Endodermal cell (in vitro differentiated cells): ENCODE measurements around the gene ABHD14A. TPM values are rescaled to one million over a fixed set of nuclear protein-coding genes. Genes with fewer than 3 reads are reported as not detected.

Experiments used
- DNase-seq: peaks from one replicate; pipeline ENCODE4 v3.0.0-alpha.2; 2017
- H3K27ac ChIP-seq: 2 replicates; pipeline ENCODE4 v1.5.1; 2013; ENCODE audit warnings: mild to moderate bottlenecking, low read depth, low read length, moderate library complexity
- H3K27me3 ChIP-seq: 2 replicates; pipeline ENCODE4 v1.6.1; 2013; ENCODE audit warnings: mild to moderate bottlenecking, low read length, moderate library complexity; ENCODE audit not compliant: insufficient read depth, control insufficient read depth, poor library complexity, severe bottlenecking
- H3K36me3 ChIP-seq: 2 replicates; pipeline ENCODE4 v1.7.0; 2013; ENCODE audit warnings: mild to moderate bottlenecking, low read length, moderate library complexity; ENCODE audit not compliant: control insufficient read depth, insufficient read depth
- H3K4me1 ChIP-seq: one replicate; pipeline ENCODE4 v1.7.0; 2013; ENCODE audit warnings: low read length; ENCODE audit not compliant: control insufficient read depth, insufficient read depth
- H3K4me3 ChIP-seq: 2 replicates; pipeline ENCODE4 v1.5.1; 2013; ENCODE audit warnings: mild to moderate bottlenecking, low read length, moderate library complexity
- H3K9ac ChIP-seq: 2 replicates; pipeline ENCODE4 v1.6.1; 2013; ENCODE audit warnings: mild to moderate bottlenecking, low read length, moderate library complexity; ENCODE audit not compliant: poor library complexity, severe bottlenecking; ENCODE audit errors: extremely low read depth
- H3K9me3 ChIP-seq: 2 replicates; pipeline ENCODE4 v1.6.1; 2013; ENCODE audit warnings: mild to moderate bottlenecking, low read length, moderate library complexity; ENCODE audit not compliant: control insufficient read depth
- H3K27ac Mint-ChIP-seq: 2 replicates; pipeline ENCODE4 v1.8.0; 2020; ENCODE audit warnings: mixed read lengths
- H3K27me3 Mint-ChIP-seq: 2 replicates; pipeline ENCODE4 v1.8.0; 2021; ENCODE audit warnings: mild to moderate bottlenecking, mixed read lengths; ENCODE audit not compliant: insufficient read depth
- H3K36me3 Mint-ChIP-seq: 2 replicates; pipeline ENCODE4 v1.8.0; 2020; ENCODE audit warnings: low read depth, mixed read lengths
- H3K4me1 Mint-ChIP-seq: 2 replicates; pipeline ENCODE4 v1.8.0; 2020; ENCODE audit warnings: mixed read lengths
- H3K4me3 Mint-ChIP-seq: 2 replicates; pipeline ENCODE4 v1.8.0; 2020; ENCODE audit warnings: mild to moderate bottlenecking, moderate library complexity, mixed read lengths
- H3K9me3 Mint-ChIP-seq: 2 replicates; pipeline ENCODE4 v1.8.0; 2020; ENCODE audit warnings: mild to moderate bottlenecking, mixed read lengths
- WGBS, 2 experiments: methylation state at CpG; one replicate each; pipeline versions ENCODE4 v1.1.5 to v1.1.7; 2013; ENCODE audit warnings: missing lambda C conversion rate in 2 of 2, mixed read lengths in 1 of 2; ENCODE audit not compliant: insufficient coverage in 1 of 2, insufficient read length in 1 of 2; 5-methylcytosine and 5-hydroxymethylcytosine counted together
- total RNA-seq, 2 donors: library from RNA; stranded (reverse); fragmentation: NEBNext Ultra II Directional in 1 of 2; extraction: Animal tissue kit (Norgen Biotek cat#: 25700) in 1 of 2; gene quantifications; 2 replicates in 1 of 2; 3 replicates in 1 of 2; pipeline ENCODE4 v1.2.1, GENCODE V29; 2021
- TF ChIP-seq, protein P1 (sequence below): fragments of 200-600 bp; sonication (generic); conservative IDR thresholded peaks from 2 replicates; pipeline ENCODE4 v1.5.0; 2021; ENCODE audit warnings: antibody characterized with exemption, mild to moderate bottlenecking

Gene ABHD14A
- total RNA-seq, 2 donors from 2014 or later: 9.6 to 10.1 TPM

DNA sequence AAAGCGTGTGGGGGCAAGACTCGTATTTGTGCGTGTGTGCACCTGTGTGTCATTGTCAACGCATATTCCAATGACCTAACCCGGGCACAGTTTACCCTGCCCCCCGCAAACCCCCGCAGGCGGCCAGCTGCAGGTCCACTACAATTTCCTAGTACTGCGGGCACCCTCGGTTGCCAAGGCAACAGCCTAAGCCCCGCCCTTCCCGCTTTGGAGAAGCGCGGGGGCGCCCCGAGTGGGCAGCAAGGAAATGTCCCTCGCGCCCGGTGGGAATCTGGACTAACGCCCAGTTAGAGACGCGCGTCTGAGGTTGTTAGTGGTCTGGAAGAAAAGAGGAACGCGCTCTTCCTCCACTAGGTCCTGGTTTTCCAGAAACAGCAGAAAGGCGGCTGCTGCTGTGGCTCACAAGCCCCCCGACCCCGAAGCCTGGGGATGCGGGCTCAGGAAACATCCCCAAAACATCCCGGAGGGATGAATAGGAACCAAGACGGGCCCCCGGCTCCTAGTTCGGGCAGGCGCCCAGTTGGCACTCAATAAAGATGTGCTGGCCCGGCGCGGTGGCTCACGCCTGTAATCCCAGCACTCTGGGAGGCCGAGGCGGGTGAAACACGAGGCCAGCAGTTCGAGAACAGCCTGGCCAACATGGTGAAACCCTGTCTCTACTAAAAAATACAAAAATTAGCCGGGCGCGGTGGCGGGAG is 1.1 kb downstream of the ABHD14A start:
- peak overlapping the region; percentile 80 for H3K4me3 Mint-ChIP-seq
- Histone ChIP-seq H3K9ac (no peak overlapping the region), H3K4me1 (peaks cover 10% of the 10 kb centered on the region), H3K9me3 (no peaks in the 10 kb centered on the region), H3K4me3 (peak overlapping the region; percentile 81), H3K36me3 (no peaks in the 10 kb centered on the region), H3K27me3 (no peaks in the 10 kb centered on the region), H3K27ac (no peak overlapping the region)
- no peaks in the 10 kb centered on the region for H3K9me3 Mint-ChIP-seq
- peaks cover 5% of the 10 kb centered on the region for H3K36me3 Mint-ChIP-seq
- TF ChIP-seq, protein P1, sequence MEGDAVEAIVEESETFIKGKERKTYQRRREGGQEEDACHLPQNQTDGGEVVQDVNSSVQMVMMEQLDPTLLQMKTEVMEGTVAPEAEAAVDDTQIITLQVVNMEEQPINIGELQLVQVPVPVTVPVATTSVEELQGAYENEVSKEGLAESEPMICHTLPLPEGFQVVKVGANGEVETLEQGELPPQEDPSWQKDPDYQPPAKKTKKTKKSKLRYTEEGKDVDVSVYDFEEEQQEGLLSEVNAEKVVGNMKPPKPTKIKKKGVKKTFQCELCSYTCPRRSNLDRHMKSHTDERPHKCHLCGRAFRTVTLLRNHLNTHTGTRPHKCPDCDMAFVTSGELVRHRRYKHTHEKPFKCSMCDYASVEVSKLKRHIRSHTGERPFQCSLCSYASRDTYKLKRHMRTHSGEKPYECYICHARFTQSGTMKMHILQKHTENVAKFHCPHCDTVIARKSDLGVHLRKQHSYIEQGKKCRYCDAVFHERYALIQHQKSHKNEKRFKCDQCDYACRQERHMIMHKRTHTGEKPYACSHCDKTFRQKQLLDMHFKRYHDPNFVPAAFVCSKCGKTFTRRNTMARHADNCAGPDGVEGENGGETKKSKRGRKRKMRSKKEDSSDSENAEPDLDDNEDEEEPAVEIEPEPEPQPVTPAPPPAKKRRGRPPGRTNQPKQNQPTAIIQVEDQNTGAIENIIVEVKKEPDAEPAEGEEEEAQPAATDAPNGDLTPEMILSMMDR: peak; percentile 41
- no peak overlapping the region for H3K27ac Mint-ChIP-seq
- peaks cover 17% of the 10 kb centered on the region for H3K27me3 Mint-ChIP-seq
- DNase-seq: peak; percentile 82
- peaks cover 14% of the 10 kb centered on the region for H3K4me1 Mint-ChIP-seq
- WGBS, 2 experiments: 49 to 57% methylated on average over 44 to 46 of the region's 46 CpGs

DNA sequence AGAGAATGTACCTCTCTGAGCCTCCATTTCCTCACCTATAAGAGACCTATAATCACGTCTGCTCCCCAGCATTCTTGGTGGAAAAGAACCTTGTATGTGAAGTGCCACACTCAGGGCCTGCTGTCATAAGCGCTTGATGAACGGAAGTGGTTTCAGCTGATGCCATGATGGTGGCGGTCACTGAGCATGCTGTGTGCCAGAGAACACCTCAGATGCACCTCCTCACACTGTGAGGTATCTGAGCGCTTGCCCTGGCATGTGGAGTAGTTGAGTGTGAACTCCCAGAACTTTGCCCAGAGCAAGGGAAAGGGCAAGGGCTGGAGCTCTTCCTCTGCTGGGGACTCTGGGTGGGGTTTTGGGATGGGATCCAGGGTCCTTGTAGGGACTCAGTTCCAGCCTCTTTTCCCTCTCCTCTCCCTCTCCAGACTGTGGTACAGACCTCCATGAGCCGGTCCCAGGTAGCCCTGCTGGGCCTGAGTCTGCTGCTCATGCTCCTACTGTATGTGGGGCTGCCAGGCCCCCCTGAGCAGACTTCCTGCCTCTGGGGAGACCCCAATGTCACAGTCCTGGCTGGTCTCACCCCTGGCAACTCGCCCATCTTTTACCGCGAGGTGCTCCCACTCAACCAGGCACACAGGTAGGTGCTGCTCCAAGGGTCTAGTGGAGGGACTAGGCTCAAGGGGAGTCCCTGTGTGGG is 2.7 kb downstream of the ABHD14A start:
- Mint-ChIP-seq H3K27ac (no peak overlapping the region), H3K4me1 (peaks cover 14% of the 10 kb centered on the region), H3K9me3 (no peaks in the 10 kb centered on the region), H3K4me3 (no peak overlapping the region), H3K27me3 (peaks cover 17% of the 10 kb centered on the region), H3K36me3 (peaks cover 5% of the 10 kb centered on the region)
- Histone ChIP-seq H3K27me3 (no peaks in the 10 kb centered on the region), H3K27ac (no peak overlapping the region), H3K4me1 (peaks cover 3% of the 10 kb centered on the region), H3K9me3 (no peaks in the 10 kb centered on the region), H3K4me3 (no peak overlapping the region), H3K9ac (no peak overlapping the region), H3K36me3 (no peaks in the 10 kb centered on the region)
- no peak for DNase-seq
- 91 to 94% methylated on average over 7 to 9 of the region's 9 CpGs for WGBS, 2 experiments
- TF ChIP-seq, protein P1: no peak

DNA sequence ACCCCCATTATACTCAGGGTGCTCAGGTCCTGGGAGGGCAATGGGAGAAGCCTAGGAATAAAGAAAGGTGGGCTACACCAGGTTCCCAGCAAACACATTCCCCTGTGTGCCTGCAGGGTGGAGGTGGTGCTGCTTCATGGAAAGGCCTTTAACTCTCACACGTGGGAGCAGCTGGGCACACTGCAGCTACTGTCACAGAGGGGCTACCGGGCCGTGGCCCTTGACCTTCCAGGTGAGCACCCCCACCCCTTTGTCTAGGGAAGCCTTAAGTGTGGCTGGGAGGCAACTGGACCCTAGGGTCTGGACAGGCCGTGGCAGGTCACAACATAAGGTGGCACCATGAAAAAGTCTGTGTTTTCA is 3.3 kb downstream of the ABHD14A start:
- no peak overlapping the region for H3K9ac ChIP-seq
- H3K4me1 ChIP-seq: peaks cover 3% of the 10 kb centered on the region
- TF ChIP-seq, protein P1: no peak
- peaks cover 17% of the 10 kb centered on the region for H3K27me3 Mint-ChIP-seq
- WGBS, 2 experiments: 83 to 84% methylated on average over 4 of the region's 4 CpGs
- peaks cover 14% of the 10 kb centered on the region for H3K4me1 Mint-ChIP-seq
- no peak overlapping the region for H3K4me3 Mint-ChIP-seq
- H3K27ac ChIP-seq: no peak overlapping the region
- no peak overlapping the region for H3K4me3 ChIP-seq
- no peaks in the 10 kb centered on the region for H3K9me3 ChIP-seq
- H3K36me3 ChIP-seq: no peaks in the 10 kb centered on the region
- no peaks in the 10 kb centered on the region for H3K27me3 ChIP-seq
- H3K36me3 Mint-ChIP-seq: peaks cover 5% of the 10 kb centered on the region
- no peak for DNase-seq
- H3K9me3 Mint-ChIP-seq: no peaks in the 10 kb centered on the region
- H3K27ac Mint-ChIP-seq: no peak overlapping the region
